GM19240 (cell line): ENCODE data around the gene EFCAB6.

ENCODE experiments used
- DNase-seq: peaks from one replicate; pipeline ENCODE4 v3.0.0; 2011; ENCODE audit warnings: low spot score; ENCODE audit not compliant: insufficient read length

The EFCAB6 gene

GRCh38 chr22:43554259-43554636 lies 257.9 kb downstream of the EFCAB6 start:
- no peak for DNase-seq

DNA sequence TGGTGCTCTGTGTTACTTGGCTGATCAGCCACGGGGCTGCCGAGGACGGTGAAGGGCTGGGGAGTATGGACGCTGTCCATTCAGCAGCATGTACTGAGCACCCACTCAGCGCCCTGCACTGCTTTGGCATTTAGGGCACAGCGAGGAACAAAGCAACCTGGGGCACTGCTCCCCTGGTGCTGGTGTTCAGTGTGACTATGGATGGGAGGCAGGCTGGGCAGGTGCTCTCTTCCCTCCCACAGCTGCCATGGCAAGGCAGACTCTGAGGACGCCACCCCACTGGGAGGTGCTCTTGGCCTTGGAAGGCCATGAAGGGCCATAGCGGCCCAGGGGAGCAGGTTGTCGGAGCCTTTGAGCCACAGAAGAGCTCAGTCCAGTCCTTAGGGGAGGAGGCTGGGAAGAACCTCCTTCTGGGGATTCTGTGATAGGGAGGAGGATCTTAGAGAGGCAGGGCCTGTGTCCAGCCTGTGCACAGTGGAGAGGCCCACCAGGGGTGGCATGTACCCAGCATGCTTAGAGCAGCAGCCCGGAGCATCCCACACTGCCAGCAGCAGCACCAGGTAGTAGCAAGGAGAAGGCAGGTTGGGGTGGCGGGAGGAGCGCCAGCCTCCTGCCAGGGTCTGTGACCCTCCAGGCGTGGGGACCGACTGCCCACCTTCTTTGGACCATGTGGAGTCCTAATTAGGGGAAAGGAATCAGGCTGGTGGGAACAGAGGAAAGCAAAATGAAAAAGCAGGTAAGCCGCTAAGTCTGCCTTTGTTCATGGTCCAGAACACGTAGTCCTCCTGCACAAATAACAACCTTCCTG lies 258.4 kb downstream of the EFCAB6 start:
- DNase-seq: no peak

DNA sequence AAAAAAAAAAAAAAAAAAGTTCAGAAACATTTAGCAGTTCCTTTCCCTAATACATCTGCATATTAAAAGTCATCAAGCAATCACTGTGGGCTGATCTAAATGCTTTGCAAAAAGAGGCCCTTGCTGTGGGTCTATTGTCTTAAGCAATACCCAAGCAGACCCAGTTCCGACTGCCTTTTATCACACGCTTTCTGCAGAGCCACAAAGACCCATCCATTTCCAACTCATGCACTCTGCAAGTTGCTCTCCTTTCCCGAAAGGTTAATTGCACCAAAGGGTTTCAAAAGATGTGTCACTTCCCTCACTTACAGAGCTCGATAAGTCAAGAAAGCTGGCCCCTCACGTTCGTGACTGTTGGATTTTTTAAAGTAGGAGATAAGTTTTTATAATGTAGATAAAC lies 261.4 kb downstream of the EFCAB6 start:
- no peak for DNase-seq

DNA sequence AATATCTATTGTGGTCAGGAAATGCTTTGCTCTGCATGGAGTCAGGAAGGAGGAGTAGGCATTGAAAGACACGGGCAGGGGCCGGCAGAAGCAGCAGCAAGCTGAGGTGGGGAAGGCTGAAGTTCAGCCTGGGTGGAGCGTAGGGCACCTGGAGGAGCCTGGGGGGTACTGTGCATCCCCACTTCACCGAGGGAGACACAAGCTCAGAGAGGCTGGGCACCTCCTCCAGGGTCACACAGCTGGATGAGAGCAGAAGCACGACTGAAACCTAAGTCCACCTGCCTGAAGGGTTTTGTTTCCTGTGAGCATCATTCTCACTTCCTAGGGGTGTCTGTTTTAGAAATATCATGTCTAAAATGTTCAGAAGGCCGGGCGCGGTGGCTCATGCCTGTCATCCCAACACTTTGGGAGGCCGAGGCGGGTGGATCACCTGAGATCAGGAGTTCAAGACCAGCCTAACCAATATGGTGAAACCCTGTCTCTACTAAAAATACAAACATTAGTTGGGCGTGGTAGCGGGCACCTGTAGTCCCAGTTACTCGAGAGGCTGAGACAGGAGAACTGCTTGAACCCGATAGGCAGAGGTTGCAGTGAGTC lies 262.0 kb downstream of the EFCAB6 start:
- no peak for DNase-seq

- no peak for DNase-seq
These were observed 265.9 kb downstream of the EFCAB6 start for GRCh38 chr22:43546186-43546585.

DNA sequence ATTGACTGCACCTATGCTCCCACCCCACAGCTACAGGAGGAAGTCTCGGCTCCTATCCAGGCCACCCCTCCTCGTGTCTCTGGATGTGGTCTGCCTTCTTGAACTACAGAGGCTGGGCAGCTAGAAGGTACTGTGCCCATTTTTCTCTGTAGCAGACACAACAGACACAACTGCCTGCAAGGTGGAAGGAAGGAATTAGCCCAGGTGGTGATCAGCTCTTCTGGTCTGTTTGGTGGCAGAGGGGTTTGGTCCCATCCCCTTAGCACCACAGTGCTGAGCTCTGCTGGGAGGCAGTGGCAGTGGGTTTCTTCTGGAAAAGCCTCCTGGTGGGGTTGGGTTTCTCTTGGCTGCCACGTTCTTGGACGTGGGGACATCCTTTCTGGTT lies 267.8 kb downstream of the EFCAB6 start:
- no peak for DNase-seq

DNA sequence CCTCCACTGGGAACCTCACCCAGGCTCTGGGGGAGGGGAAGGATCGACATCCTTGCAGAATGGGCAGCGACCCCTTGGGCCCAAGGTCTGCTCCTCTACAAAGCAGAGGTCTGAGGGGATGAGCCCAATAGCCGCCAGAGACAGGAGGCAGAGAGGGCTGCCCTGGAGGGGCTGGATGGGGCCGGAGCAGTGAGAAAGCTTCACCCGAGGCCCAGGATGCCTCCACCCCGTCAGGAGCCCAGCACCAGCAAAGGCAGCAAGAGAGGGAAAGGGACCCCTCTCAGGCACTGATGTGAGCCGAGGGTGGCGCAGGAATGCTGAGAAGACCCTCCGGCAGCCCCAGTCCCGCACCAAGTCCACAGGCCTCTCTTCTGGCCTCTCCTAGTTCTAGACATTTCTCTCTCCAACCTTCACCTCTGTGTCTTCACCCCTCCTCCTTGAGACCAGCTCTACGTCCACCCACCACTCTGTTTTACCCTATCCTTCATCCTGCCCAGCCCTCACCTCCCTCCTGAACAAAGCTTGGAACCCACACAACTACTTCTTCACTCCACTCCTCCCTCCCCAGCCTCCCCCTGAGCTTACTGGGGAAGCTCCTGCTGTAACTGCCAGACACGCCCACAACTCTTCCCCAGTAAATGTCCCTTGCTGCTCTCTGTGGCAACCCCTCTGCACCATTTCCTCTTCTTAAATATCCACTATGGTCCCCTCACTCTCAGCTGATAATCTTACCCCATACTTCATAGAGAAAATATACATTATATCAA lies 268.4 kb downstream of the EFCAB6 start:
- DNase-seq: no peak

- DNase-seq: no peak
These were observed 269.2 kb downstream of the EFCAB6 start for GRCh38 chr22:43542681-43543521.

DNA sequence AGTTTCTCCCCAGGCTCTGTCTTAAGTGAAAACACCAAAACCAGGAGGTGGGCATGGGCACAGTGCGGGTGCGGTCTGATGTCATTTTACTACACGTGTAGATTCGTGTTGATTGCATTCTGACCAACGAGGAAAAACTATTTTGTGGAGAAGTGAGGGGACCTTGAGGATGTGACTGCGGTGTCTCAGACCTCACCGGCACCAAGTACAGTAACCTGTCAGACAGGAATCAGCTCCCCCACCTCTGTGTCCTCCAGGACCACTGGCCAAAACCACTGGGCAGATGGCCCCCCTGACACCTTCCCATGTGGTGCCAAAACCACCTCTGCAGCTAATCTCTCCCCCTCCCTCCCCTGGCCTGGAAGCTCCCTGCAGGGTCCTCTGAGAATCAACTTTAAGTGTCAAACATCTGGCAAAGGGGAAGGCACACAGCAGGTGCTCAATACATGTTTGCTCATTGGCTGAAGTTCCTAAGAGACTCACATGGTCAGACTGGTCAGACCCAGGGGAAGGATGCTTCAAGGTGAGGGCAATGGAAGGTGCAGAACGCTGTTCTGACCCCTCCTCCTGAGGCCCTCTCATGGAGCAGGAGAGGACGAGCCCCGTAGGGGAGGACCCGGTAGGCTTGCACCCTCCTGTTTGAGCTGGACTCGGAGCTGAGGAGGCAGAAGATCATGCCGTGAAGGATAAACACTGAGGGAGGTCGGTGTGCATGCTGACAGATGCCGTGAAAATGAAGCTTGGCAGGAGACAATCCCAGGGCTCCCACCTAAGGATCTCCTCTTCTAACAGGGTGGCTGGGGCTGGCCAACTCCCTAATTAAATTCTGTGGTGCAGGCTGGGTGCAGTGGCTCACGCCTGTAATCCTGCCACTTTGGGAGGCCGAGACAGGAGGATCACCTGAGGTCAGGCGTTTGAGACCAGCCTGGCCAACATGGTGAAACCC lies 270.4 kb downstream of the EFCAB6 start:
- DNase-seq: no peak

DNA sequence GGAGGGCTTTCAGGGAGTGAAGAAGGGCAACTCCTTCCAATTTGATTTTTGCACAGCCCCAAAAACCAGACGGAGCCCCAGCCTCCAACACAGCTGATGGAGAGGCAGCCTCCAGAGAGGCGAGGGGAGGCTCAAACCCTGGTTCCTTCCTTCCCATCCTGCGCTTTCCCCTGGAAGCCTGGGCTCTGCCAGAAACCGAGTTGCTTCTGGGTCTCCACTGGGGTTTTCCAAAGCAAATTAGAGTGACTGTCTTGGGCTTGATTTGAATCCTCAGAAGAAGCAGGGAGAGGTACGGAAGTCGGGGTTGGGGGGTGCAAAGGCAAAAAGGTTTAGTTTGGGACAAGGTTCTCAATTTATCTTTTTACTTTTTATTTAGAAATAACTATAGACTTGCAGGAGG lies 271.1 kb downstream of the EFCAB6 start:
- DNase-seq: no peak

GRCh38 chr22:43540529-43540923 lies 271.6 kb downstream of the EFCAB6 start:
- DNase-seq: no peak

DNA sequence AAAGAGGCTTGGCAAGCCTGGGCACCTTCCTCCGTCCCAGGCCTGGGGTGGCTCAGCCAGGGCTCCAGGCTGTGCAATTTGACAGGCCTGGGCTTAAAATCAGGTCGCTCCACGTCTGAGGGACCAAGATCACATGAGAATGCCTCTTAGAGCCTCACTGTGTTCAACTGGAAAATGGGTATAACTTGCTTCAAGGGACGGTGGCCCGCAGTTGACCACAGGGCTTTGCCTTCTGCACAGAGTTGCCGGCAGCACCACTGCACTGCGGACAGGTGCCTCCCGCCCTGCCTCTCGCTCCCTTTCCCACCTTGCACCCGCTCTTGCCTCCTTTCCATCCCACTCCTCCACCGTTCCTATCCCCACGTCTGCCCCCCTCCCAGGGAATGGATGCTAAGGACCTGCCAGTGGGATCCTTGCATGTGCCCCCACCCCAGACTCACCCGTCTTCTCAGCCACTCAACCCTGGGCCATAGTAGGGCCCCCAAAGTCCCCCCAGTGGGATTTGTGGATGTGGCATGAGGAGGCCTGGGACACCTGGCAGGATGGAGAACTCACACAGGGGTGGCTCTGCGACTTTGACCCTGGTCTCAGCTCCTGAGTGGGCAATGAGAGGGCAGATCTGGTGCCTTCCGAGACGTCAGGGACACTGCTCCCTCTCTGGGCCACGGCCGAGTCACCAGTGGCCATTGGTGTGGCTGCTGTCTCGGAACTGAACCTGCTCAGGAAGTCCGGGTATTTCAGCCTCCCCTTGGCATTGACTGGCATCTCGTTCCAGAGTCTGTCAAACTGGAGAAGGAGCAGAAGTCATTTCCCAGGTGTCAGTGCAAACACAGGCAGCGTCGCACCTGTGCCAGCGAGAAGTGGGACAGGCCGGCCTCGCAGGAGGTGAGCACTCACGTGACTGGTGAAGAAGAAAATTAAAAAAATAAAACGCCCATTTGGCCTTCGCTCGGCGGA lies 272.3 kb downstream of the EFCAB6 start:
- no peak for DNase-seq

DNA sequence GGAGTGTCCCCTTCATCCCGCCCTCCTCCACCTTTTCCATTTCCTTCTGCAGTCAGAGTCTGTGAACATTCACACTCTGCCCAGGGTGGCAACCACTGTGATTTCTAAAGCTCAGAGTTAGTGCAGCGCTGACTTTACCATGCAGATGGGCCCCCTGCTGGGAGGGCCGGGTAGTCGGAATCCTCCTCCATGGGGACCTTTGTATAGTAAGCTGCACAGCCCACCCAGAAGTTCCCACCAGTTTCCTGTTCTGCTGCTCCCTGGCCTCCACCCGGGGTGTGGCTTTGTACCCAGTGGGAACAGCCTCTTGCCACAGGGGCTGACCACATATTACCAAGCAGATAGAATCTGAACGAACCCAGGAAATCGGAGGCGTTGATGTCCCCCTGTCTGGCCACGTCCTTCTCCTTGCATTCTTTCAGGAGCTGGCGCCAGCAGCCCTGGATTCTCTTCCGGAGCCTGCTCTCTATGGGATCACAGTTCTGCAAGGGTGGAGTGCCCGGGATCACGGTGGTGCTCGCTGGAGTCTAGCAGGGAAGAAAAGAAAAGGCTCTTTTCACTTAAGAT lies 275.0 kb downstream of the EFCAB6 start:
- DNase-seq: no peak

DNA sequence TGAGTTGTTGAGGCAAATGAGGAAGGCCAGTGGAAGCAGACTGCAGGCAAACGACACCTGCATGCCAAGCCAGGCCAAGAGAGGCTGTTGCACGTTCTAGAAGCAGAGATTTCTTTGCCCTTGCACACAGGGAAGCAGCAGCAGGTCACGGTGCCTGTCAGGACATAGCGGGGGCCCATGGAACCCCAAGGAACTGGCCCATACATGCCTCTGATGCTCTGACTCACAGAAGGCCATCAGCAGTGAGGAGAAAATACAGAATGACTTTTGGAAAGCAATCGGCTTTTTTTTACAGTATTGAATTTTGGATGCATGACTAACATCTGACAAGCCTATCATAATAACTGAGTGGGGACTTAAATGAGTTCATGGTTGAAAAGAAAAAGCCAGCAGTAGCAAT lies 276.4 kb downstream of the EFCAB6 start:
- no peak for DNase-seq

DNA sequence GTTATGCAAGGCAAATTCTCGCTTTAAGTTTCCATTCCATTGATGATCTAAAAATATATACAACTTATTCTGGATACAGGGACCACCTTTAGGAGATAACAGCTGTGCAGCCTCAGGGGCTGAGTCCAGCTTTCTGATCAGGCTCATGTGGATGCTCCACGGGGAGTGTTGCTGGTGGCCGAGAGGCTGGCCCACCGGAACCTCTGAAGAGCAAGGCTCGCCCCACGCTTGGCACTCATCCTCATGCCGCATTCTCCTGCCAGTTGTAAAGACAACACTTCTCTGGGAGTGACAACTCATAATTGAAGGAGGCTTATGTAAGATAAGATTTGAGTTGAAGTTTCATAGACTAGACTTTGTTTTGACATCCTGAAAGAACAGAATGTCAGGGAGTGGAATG lies 276.8 kb downstream of the EFCAB6 start:
- DNase-seq: no peak

DNA sequence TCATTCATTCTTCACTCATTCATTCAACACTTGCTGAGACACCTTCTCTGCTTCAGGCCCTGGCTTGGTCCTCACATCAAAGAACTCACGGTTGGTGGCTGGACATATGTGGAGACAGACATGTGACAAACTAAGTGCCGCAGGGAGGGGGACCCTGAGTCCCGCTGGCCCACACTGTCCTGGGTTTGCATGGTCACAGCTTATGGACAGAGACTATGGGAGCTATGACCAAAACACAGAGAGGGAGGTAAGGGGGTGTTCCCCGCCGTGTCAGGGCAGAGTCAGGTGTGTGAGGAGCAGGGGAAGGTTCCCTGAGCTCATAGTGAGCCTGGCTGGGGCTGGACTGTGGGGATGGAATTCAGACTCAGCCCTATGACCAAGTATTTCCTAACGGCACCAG lies 277.2 kb downstream of the EFCAB6 start:
- no peak for DNase-seq

GRCh38 chr22:43533656-43534428 lies 278.3 kb downstream of the EFCAB6 start:
- no peak for DNase-seq

DNA sequence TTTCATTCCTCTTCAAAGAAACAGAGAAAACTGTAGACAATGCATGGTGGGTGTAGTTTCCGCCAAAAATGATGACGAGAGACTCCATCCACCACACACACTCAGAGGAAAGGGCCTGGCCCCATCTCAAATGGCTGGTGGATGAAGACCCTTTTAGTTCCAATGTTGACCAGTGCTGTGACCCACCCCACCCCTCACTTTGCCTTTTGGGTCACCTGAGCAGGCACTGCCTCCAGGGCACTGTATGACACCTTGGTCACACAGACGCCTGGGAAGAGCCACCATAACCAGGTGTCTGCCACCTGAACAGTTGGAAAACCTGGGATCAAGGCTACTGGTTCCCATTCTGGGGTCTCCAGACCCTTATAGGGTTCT lies 279.0 kb downstream of the EFCAB6 start:
- DNase-seq: no peak
